ENCODE results near the gene MED12L. TPM values are rescaled to one million over a fixed set of nuclear protein-coding genes. Genes with fewer than 3 reads are reported as not detected.

The MED12L gene
- total RNA-seq, 1 experiment from 2014 or later, result 14.9 TPM

GRCh38 chr3:151316267-151316991, 231.0 kb downstream of the MED12L start, which contains the start of gene GPR87:
Gene GPR87 (minus strand): TSS chr3:151316820. CDS start chr3:151300100, 16,720 bp downstream.
- H3K9ac ChIP-seq (ENCODE audit: extremely low read depth, insufficient read length, low read length), result no peak within 1 kb of the TSS
- H3K36me3 Mint-ChIP-seq (ENCODE audit: insufficient read depth in 1 of 3, low read depth in 3 of 3), result no peaks in the 10 kb centered on the region

More at GRCh38 chr3:151316267-151316991, 231.0 kb downstream of the MED12L start, which contains the start of gene GPR87:
- H3K23ac ChIP-seq (ENCODE audit: insufficient read length, low read depth, low read length), result no peak within 1 kb of the TSS
- H3K14ac ChIP-seq (ENCODE audit: insufficient read depth, low read length), result no peak within 1 kb of the TSS
- H3K27ac ChIP-seq (ENCODE audit: insufficient read length, low read depth, low read length), result no peak within 1 kb of the TSS
- no peak within 1 kb of the TSS for H4K8ac ChIP-seq (replicated peaks; ENCODE audit: insufficient read length, low read depth, low read length)
- no peak within 1 kb of the TSS for H4K91ac ChIP-seq (ENCODE audit: insufficient read length, low read depth, low read length)
- H3T11ph ChIP-seq (ENCODE audit: low read length), result no peak within 1 kb of the TSS
- H3K4me3 Mint-ChIP-seq, result no peak within 1 kb of the TSS
- no peaks in the 10 kb centered on the region for H3K79me2 ChIP-seq (ENCODE audit: insufficient read depth, low read length)
- H2AK5ac ChIP-seq (ENCODE audit: insufficient read length, low read length), result no peak within 1 kb of the TSS
- no peak within 1 kb of the TSS for H3K56ac ChIP-seq (ENCODE audit: insufficient read length, low read depth, low read length)
- no peak within 1 kb of the TSS for H2AFZ ChIP-seq (ENCODE audit: low read length)
- no peaks in the 10 kb centered on the region for H3K9me3 Mint-ChIP-seq
- H4K20me1 ChIP-seq (ENCODE audit: control insufficient read depth, insufficient read depth, insufficient read length), result no peaks in the 10 kb centered on the region
- no peaks in the 10 kb centered on the region for H3K27me3 ChIP-seq (ENCODE audit: insufficient read depth, low read length)
- no peak within 1 kb of the TSS for H2BK20ac ChIP-seq (ENCODE audit: low read depth, low read length, poor library complexity, severe bottlenecking)
- no peaks in the 10 kb centered on the region; the same call in 1 of the 2 replicates for H3K4me1 ChIP-seq (ENCODE audit: insufficient read depth, low read length)
- no peak within 1 kb of the TSS for H2BK120ac ChIP-seq (ENCODE audit: low read depth, low read length, poor library complexity, severe bottlenecking)
- no peak within 1 kb of the TSS for H2BK12ac ChIP-seq (ENCODE audit: insufficient read length, low read depth, low read length)
- H2BK15ac ChIP-seq (ENCODE audit: low read depth, low read length), result no peak within 1 kb of the TSS
- TF ChIP-seq CTCF (conservative IDR thresholded peaks at IDR 0.05), result no peak
- H3K9me3 ChIP-seq (ENCODE audit: control insufficient read depth, low read depth, low read length), result no peaks in the 10 kb centered on the region
- H3K4ac ChIP-seq (ENCODE audit: low read depth, low read length), result no peak within 1 kb of the TSS
- peak within 1 kb of the TSS; percentile 68 to 96 (median 93) for H3K27ac Mint-ChIP-seq
- no peak for DNase-seq
- no peak within 1 kb of the TSS for H3K18ac ChIP-seq (ENCODE audit: insufficient read length, low read depth, low read length)
- no CpG with 5 or more reads among the region's 7 CpGs for WGBS (ENCODE audit: extremely low coverage, insufficient read length, low lambda C conversion rate)
- no peaks in the 10 kb centered on the region for H3K23me2 ChIP-seq (ENCODE audit: insufficient read length, low read depth, low read length, poor library complexity, severe bottlenecking)
- H3K79me1 ChIP-seq (ENCODE audit: insufficient read depth, low read depth, low read length, poor library complexity, severe bottlenecking), result no peaks in the 10 kb centered on the region
- peaks cover 42 to 43% of the 10 kb centered on the region in 2 experiments for H3K4me1 Mint-ChIP-seq
- H4K5ac ChIP-seq (ENCODE audit: insufficient read length, low read depth, low read length), result no peak within 1 kb of the TSS
- no peaks in the 10 kb centered on the region for H3K27me3 Mint-ChIP-seq (ENCODE audit: low read depth)
- H3K4me2 ChIP-seq (ENCODE audit: insufficient read depth, insufficient read length, low read length), result no peak within 1 kb of the TSS
- no peak within 1 kb of the TSS for H2BK5ac ChIP-seq (ENCODE audit: insufficient read length, low read length)

All from H9 (cell line).